Loucy (cell line): Measurements from ENCODE around the gene SIGLEC7.

Experiments used
- EZH2phosphoT487 ChIP-seq: fragments of 200-600 bp; IDR thresholded peaks from 2 replicates; pipeline ENCODE4 v1.6.1; 2018; ENCODE audit warnings: antibody characterized with exemption, mild to moderate bottlenecking, moderate library complexity, borderline replicate concordance
- TF ChIP-seq, protein P1 (sequence below): fragments of 200-600 bp; sonication (generic); conservative IDR thresholded peaks from 2 replicates; pipeline ENCODE4 v1.5.1; 2014; ENCODE audit warnings: mild to moderate bottlenecking, antibody characterized with exemption, low read length

- TF ChIP-seq, protein P1, sequence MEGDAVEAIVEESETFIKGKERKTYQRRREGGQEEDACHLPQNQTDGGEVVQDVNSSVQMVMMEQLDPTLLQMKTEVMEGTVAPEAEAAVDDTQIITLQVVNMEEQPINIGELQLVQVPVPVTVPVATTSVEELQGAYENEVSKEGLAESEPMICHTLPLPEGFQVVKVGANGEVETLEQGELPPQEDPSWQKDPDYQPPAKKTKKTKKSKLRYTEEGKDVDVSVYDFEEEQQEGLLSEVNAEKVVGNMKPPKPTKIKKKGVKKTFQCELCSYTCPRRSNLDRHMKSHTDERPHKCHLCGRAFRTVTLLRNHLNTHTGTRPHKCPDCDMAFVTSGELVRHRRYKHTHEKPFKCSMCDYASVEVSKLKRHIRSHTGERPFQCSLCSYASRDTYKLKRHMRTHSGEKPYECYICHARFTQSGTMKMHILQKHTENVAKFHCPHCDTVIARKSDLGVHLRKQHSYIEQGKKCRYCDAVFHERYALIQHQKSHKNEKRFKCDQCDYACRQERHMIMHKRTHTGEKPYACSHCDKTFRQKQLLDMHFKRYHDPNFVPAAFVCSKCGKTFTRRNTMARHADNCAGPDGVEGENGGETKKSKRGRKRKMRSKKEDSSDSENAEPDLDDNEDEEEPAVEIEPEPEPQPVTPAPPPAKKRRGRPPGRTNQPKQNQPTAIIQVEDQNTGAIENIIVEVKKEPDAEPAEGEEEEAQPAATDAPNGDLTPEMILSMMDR, result no peak
- TF ChIP-seq EZH2phosphoT487, result no peak
Observed at GRCh38 chr19:51161867-51162496, 19.9 kb downstream of the SIGLEC7 start.
